Gastroesophageal sphincter (tissue), 4 donors: ENCODE measurements around the gene ADAM19. TPM values are rescaled to one million over a fixed set of nuclear protein-coding genes. Genes with fewer than 3 reads are reported as not detected.

Experiments used
- ATAC-seq: fragments of 150-250 bp; one replicate; pipeline ENCODE4 v1.9.1; 2016; ENCODE audit warnings: mild to moderate bottlenecking, moderate library complexity
- H3K27ac ChIP-seq, 4 donors: fragments of 200-600 bp; sonication (generic) in 3 of 4; 1 replicate in 3 of 4; 2 replicates in 1 of 4; pipeline ENCODE4 v1.5.1; 2016 to 2019
- H3K27me3 ChIP-seq: fragments of 200-600 bp; sonication (generic); one replicate; pipeline ENCODE4 v1.5.1; 2019
- H3K36me3 ChIP-seq, 2 donors: fragments of 200-600 bp; sonication (generic); one replicate each; pipeline ENCODE4 v1.5.1; 2019; ENCODE audit warnings: control low read depth in 1 of 2
- H3K4me1 ChIP-seq, 3 donors: fragments of 200-600 bp; sonication (generic); 1 replicate in 2 of 3; 2 replicates in 1 of 3; pipeline ENCODE4 v1.5.1; 2016 to 2019; ENCODE audit warnings: control low read depth in 2 of 3
- H3K4me3 ChIP-seq, 2 donors: fragments of 200-600 bp; sonication (generic); one replicate each; pipeline ENCODE4 v1.5.1; 2019; ENCODE audit warnings: mild to moderate bottlenecking in 1 of 2, moderate library complexity in 1 of 2
- H3K9me3 ChIP-seq, 3 donors: fragments of 200-600 bp; sonication (generic); one replicate each; pipeline ENCODE4 v1.5.1; 2017 to 2019; ENCODE audit warnings: control low read depth in 2 of 3
- EP300 ChIP-seq: sonication (generic); formaldehyde crosslinking; IDR thresholded peaks from one replicate; pipeline ENCODE4 v1.6.1; 2017; ENCODE audit warnings: antibody characterized with exemption, mild to moderate bottlenecking
- POLR2A ChIP-seq, 2 donors: fragments of 450-650 bp; IDR thresholded peaks; one replicate each; pipeline ENCODE4 v1.6.1; 2017; ENCODE audit warnings: antibody characterized with exemption in 2 of 2, mild to moderate bottlenecking in 2 of 2, moderate library complexity in 1 of 2
- POLR2AphosphoS5 ChIP-seq: sonication (generic); formaldehyde crosslinking; IDR thresholded peaks from one replicate; pipeline ENCODE4 v1.6.1; 2017; ENCODE audit warnings: antibody characterized with exemption
- WGBS, 2 donors: methylation state at CpG; one replicate each; pipeline ENCODE4 v1.1.5; 2018; ENCODE audit warnings: low coverage in 1 of 2; 5-methylcytosine and 5-hydroxymethylcytosine counted together
- total RNA-seq, 4 donors: library from RNA; depleted of rRNA; stranded (reverse); fragments of >200 nt; gene quantifications; one replicate each; pipeline ENCODE4 v1.1.0, GENCODE V29; 2016
- TF ChIP-seq, protein P1 (sequence below), 4 experiments: fragments of 200-600 bp in 2 of 4; fragments of 450-650 bp in 2 of 4; sonication (generic) in 1 of 4; IDR thresholded peaks; one replicate each; pipeline ENCODE4 v1.5.1; 2017 to 2019; ENCODE audit warnings: antibody characterized with exemption in 4 of 4, mild to moderate bottlenecking in 2 of 4, moderate library complexity in 2 of 4

ADAM19 gene
- total RNA-seq, 4 donors from 2014 or later = 19.3 to 38.5 (median 31.2) TPM

DNA sequence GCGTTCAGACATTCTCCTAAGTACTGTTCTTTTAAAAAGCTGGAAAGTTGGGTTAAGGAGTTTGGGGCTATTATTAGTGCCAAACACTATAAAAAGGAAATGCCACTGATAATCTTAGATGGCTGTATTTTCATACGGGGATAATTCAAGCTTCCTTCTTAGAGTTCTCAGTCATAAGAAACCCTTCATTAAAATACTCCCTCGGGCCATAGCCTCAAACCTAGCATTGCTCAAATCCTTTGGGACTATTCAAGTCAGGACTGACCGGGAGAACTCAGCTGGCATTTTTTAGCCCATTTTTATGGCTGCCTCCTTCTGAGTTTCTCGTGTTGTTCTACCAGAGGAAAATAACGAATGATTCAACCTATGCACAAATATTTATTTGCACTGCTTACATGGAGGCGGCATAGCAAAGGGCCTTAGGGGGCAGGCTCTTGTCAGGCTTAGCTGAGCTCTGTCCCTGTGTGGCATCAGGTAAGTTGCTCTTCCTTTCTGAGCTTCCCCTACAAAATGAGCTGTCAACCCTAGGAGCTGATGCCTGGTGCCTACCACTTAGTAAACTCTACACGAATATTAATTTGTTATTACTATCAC is 33.5 kb upstream of the ADAM19 start:
- Histone ChIP-seq H3K9me3 (no peaks in the 10 kb centered on the region), H3K27me3 (no peaks in the 10 kb centered on the region), H3K27ac (no peak overlapping the region), H3K4me1 (peaks cover 0 to 19% (median 8%) of the 10 kb centered on the region in 3 donors), H3K4me3 (no peak overlapping the region), H3K36me3 (no peaks in the 10 kb centered on the region)
- TF ChIP-seq EP300 (no peak), POLR2A (IDR thresholded peaks at IDR 0.05) (no peak), POLR2AphosphoS5 (no peak)
- TF ChIP-seq, protein P1, sequence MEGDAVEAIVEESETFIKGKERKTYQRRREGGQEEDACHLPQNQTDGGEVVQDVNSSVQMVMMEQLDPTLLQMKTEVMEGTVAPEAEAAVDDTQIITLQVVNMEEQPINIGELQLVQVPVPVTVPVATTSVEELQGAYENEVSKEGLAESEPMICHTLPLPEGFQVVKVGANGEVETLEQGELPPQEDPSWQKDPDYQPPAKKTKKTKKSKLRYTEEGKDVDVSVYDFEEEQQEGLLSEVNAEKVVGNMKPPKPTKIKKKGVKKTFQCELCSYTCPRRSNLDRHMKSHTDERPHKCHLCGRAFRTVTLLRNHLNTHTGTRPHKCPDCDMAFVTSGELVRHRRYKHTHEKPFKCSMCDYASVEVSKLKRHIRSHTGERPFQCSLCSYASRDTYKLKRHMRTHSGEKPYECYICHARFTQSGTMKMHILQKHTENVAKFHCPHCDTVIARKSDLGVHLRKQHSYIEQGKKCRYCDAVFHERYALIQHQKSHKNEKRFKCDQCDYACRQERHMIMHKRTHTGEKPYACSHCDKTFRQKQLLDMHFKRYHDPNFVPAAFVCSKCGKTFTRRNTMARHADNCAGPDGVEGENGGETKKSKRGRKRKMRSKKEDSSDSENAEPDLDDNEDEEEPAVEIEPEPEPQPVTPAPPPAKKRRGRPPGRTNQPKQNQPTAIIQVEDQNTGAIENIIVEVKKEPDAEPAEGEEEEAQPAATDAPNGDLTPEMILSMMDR (IDR thresholded peaks at IDR 0.05) = no peak
- ATAC-seq = no peak
- WGBS, 2 donors = 50 to 69% methylated on average over 6 to 8 of the region's 8 CpGs

DNA sequence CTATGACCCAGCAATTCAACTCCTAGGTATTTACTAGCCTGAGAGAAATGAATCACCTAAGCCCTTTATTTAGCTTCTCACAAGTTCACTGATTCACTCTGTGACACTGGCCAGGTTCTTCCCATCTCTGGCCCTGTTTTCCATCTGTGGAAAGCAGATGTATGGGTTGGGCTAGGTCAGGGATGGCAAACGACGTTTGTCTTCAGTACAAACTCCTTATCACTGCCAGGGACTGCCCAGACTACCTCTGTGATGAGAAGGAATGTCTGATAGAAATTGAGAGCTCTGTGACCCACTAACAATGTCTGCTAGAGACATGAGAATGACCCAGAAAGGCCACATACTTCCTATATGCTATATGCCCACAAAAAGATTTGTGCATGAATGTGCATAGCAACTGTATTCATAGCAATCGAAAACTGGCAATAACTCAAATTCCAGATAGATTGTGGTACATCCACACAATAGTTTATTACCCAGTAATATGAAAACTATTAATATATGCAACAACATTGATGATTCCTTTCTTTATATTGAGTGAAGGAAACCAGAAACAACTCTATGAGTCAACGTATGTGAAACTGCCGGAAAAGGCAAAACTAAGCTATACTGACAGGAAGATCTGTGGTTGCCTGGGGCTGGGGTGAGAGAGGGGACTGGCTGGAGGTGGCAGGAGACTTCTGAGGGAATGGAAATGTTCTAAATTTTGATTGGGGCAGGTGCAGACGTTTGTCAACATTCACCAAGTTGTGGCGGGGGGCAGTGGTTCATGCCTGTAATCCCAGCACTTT is 32.0 kb upstream of the ADAM19 start:
- no peak for ATAC-seq
- no peaks in the 10 kb centered on the region for H3K27me3 ChIP-seq
- TF ChIP-seq POLR2AphosphoS5 (no peak), EP300 (no peak), POLR2A (IDR thresholded peaks at IDR 0.05) (no peak)
- TF ChIP-seq, protein P1 (IDR thresholded peaks at IDR 0.05) = no peak
- peaks cover 0 to 11% (median 7%) of the 10 kb centered on the region in 3 donors for H3K4me1 ChIP-seq
- H3K36me3 ChIP-seq = no peaks in the 10 kb centered on the region
- no peaks in the 10 kb centered on the region for H3K9me3 ChIP-seq
- WGBS, 2 donors = 62 to 68% methylated on average over 6 to 7 of the region's 7 CpGs
- H3K27ac ChIP-seq = no peak overlapping the region
- H3K4me3 ChIP-seq = no peak overlapping the region

DNA sequence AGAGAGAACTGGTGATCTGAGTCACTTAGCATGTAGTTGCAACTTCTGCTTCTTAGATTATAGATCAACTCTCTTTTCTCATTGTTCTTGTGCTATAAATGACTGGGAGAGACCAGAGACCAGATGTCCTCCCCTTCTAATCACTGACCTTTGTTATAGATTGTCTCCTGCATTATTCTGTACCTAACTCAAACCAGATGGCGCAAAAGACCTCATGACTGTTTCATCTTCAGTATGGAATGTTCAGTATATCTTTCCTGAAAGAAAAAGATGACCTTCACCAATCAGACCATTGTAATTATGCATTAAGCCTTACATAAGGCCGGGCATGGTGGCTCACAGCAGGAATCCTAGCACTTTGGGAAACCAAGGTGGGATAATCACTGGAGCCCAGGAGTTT is 30.5 kb upstream of the ADAM19 start:
- no peak for TF ChIP-seq POLR2A (IDR thresholded peaks at IDR 0.05)
- TF ChIP-seq EP300 = no peak
- TF ChIP-seq, protein P1 (IDR thresholded peaks at IDR 0.05) = no peak
- TF ChIP-seq POLR2AphosphoS5 = no peak
- Histone ChIP-seq H3K9me3 (no peaks in the 10 kb centered on the region), H3K4me3 (no peak overlapping the region), H3K27ac (no peak overlapping the region), H3K36me3 (no peaks in the 10 kb centered on the region), H3K4me1 (no peaks in the 10 kb centered on the region), H3K27me3 (no peaks in the 10 kb centered on the region)
- WGBS, 2 donors = 100% methylated on average over 1 of the region's 2 CpGs
- no peak for ATAC-seq

DNA sequence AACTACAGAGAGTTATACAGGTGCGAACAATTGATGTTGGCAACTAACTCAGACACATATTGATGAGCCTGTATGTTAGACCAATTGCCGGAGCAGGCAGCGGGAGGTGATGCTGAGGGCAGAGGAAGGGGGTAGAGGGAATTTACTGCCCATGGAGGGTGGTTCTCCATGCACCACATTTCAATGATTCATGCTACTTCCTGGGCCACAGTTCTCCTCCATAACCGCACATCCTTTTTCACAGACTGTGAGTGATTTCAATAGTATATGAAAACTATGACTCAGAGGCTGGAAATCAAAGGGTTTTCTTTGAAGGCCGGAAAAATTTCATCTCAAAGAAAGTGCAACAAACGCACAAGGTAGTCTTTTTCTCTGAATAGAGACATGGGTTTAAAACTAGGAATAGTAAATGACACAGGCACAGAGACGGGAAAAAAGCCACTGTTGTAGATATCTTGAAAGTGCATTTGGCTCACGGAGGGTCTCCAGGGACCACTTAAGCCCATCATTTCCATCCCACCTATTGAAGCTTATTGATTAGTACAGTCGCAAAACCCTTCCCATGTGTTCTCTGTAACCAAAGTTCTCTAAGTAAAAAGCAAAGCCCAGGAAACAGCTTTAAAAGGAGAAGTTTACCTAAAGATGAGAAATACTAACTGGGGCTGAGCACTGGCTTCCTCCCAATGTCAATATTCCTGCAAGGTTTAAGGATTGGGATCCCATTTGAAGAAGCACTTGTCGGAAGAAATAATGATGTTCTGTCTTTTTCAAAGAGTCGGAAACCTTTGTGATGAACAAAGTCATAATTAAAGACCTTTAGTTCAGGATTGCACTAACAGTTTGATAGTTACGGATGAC is 28.0 kb upstream of the ADAM19 start:
- Histone ChIP-seq H3K27ac (no peak overlapping the region), H3K4me1 (no peaks in the 10 kb centered on the region), H3K9me3 (no peaks in the 10 kb centered on the region), H3K36me3 (no peaks in the 10 kb centered on the region), H3K4me3 (no peak overlapping the region), H3K27me3 (no peaks in the 10 kb centered on the region)
- 80 to 81% methylated on average over 11 to 12 of the region's 12 CpGs for WGBS, 2 donors
- TF ChIP-seq POLR2A (IDR thresholded peaks at IDR 0.05) (no peak), POLR2AphosphoS5 (no peak), EP300 (no peak)
- TF ChIP-seq, protein P1 (IDR thresholded peaks at IDR 0.05) = no peak
- no peak for ATAC-seq
